H1 (cell line): Measurements from ENCODE around the gene EXOC1L. TPM values are rescaled to one million over a fixed set of nuclear protein-coding genes. Genes with fewer than 3 reads are reported as not detected.

Experiments
- CEBPB ChIP-seq: IDR thresholded peaks from 2 replicates; pipeline ENCODE4 v1.6.1; 2012; ENCODE audit warnings: low read depth, low read length
- RBBP5 ChIP-seq: IDR thresholded peaks from 2 replicates; pipeline ENCODE4 v1.7.1; 2012; ENCODE audit warnings: low read depth, mild to moderate bottlenecking, inconsistent platforms, low read length, moderate library complexity, borderline replicate concordance
- RNF2 ChIP-seq: fragments of 200-900, 300-1000 bp; sonication (generic); IDR thresholded peaks from 2 replicates; pipeline ENCODE4 v1.7.1; 2016; ENCODE audit warnings: borderline replicate concordance, low read depth, mild to moderate bottlenecking, antibody characterized with exemption, low read length; ENCODE audit not compliant: poor library complexity, severe bottlenecking; ENCODE audit errors: missing control alignments
- TEAD4 ChIP-seq: IDR thresholded peaks from 2 replicates; pipeline ENCODE4 v1.6.1; 2012; ENCODE audit warnings: low read depth, low read length, inconsistent platforms, mixed read lengths
- polyA plus RNA-seq, 7 experiments: library from polyadenylated mRNA; depleted of rRNA in 3 of 7; stranded (reverse) in 5 of 7; unstranded in 2 of 7; fragments of >200 nt in 5 of 7; fragments of 200-250 nt in 2 of 7; gene quantifications; 1 replicate in 5 of 7; 2 replicates in 1 of 7; 4 replicates in 1 of 7; pipeline versions ENCODE4 v1.2.1 to v1.2.3, GENCODE V29; 2011 to 2013; ENCODE audit warnings: missing spikeins in 2 of 7, mixed read lengths in 2 of 7
- total RNA-seq: library from RNA; stranded (reverse); fragmentation: NEBNext Ultra II Directional; extraction: Animal tissue kit (Norgen Biotek cat#: 25700); gene quantifications from 2 replicates; pipeline ENCODE4 v1.2.1, GENCODE V29; 2021

Gene EXOC1L
- total and polyA plus RNA-seq, 2 of the 8 experiments (the other 6 are each of a cell fraction or from before 2014, with no cell fraction given) = 0.08 TPM; not detected in 1

- no peak for TF ChIP-seq RNF2
- TF ChIP-seq TEAD4 = no peak
- TF ChIP-seq CEBPB = no peak
- TF ChIP-seq RBBP5 = no peak
Observed at GRCh38 chr4:55801498-55801897, 18.1 kb upstream of the EXOC1L start (continued).
